Tibial artery (tissue), 4 donors: ENCODE data around the gene THRB.

ENCODE experiments used
- DNase-seq, 2 donors: peaks; one replicate each; pipeline ENCODE4 v3.0.0-alpha.2; 2019
- H3K27ac ChIP-seq, 2 donors: fragments of 200-600 bp; sonication (generic) in 1 of 2; 1 replicate in 1 of 2; 2 replicates in 1 of 2; pipeline ENCODE4 v1.5.1; 2018 to 2019; ENCODE audit warnings: mild to moderate bottlenecking in 1 of 2
- H3K27me3 ChIP-seq, 2 donors: fragments of 200-600 bp; sonication (generic) in 1 of 2; one replicate each; pipeline versions ENCODE4 v1.5.1 to v1.6.0; 2016 to 2019
- H3K36me3 ChIP-seq, 3 donors: fragments of 200-600 bp; sonication (generic) in 2 of 3; one replicate each; pipeline ENCODE4 v1.5.1; 2016 to 2019; ENCODE audit warnings: mild to moderate bottlenecking in 2 of 3
- H3K4me1 ChIP-seq, 4 donors: fragments of 200-600 bp; sonication (generic) in 2 of 4; 1 replicate in 3 of 4; 2 replicates in 1 of 4; pipeline ENCODE4 v1.5.1; 2016 to 2019
- H3K4me3 ChIP-seq, 2 donors: fragments of 200-600 bp; sonication (generic) in 1 of 2; 1 replicate in 1 of 2; 2 replicates in 1 of 2; pipeline ENCODE4 v1.5.1; 2018 to 2019; ENCODE audit warnings: mild to moderate bottlenecking in 2 of 2
- H3K9me3 ChIP-seq, 3 donors: fragments of 200-600 bp; sonication (generic) in 1 of 3; one replicate each; pipeline ENCODE4 v1.5.1; 2016 to 2019
- intact Hi-C: fragments of 100-400 bp; cut with DNase I; formaldehyde crosslinking; loops from one replicate; pipeline ENCODE4 v1.15.0; 2023; ENCODE audit warnings: low total_unique reads
- TF ChIP-seq, protein P1 (sequence below), 2 experiments: fragments of 200-600 bp in 1 of 2; fragments of 450-650 bp in 1 of 2; IDR thresholded peaks; one replicate each; pipeline ENCODE4 v1.5.1; 2017 to 2019; ENCODE audit warnings: antibody characterized with exemption in 2 of 2, mild to moderate bottlenecking in 1 of 2, moderate library complexity in 1 of 2

THRB gene

DNA sequence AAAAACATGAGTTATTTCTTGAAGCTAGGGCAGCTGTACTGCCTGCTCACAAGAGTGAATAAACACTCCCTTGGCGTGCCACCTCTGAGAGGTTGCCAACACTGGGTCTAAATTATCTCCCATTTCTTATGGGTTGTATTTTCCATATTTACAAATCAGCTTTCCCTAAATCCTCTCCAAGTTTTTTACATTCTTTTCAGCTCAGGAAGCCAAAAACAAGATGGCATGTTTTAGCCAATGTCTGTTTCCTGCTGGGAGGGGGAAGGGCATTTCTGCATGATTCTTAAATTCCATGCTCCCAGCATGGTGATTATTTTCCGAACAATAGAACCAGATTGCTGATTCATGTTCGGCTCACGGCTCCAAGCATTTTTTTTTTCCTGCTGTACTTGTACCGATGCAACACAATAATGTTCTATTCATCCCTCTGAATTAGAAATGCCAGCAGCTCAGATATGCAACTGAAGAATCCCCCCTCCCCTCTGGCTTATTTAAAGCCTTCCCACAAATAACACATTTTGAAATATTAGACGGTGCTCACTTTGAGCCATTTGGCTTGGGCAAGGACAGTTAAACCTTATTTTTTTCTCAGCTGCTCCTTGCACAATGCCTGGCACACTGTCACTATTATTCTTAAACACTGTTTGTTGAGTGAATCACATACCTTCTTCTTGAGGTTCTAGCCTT lies 252.5 kb downstream of the THRB start:
- DNase-seq: no peak
- TF ChIP-seq, protein P1, sequence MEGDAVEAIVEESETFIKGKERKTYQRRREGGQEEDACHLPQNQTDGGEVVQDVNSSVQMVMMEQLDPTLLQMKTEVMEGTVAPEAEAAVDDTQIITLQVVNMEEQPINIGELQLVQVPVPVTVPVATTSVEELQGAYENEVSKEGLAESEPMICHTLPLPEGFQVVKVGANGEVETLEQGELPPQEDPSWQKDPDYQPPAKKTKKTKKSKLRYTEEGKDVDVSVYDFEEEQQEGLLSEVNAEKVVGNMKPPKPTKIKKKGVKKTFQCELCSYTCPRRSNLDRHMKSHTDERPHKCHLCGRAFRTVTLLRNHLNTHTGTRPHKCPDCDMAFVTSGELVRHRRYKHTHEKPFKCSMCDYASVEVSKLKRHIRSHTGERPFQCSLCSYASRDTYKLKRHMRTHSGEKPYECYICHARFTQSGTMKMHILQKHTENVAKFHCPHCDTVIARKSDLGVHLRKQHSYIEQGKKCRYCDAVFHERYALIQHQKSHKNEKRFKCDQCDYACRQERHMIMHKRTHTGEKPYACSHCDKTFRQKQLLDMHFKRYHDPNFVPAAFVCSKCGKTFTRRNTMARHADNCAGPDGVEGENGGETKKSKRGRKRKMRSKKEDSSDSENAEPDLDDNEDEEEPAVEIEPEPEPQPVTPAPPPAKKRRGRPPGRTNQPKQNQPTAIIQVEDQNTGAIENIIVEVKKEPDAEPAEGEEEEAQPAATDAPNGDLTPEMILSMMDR (IDR thresholded peaks at IDR 0.05): no peak
- peak overlapping the region in 1 of 2 donors; percentile 28 for H3K27ac ChIP-seq
- peaks cover 0 to 50% (median 32%) of the 10 kb centered on the region in 4 donors for H3K4me1 ChIP-seq
- H3K27me3 ChIP-seq: no peaks in the 10 kb centered on the region
- H3K9me3 ChIP-seq: no peaks in the 10 kb centered on the region
- H3K36me3 ChIP-seq: no peaks in the 10 kb centered on the region
- intact Hi-C loops: no loop called here
- H3K4me3 ChIP-seq: no peak overlapping the region

DNA sequence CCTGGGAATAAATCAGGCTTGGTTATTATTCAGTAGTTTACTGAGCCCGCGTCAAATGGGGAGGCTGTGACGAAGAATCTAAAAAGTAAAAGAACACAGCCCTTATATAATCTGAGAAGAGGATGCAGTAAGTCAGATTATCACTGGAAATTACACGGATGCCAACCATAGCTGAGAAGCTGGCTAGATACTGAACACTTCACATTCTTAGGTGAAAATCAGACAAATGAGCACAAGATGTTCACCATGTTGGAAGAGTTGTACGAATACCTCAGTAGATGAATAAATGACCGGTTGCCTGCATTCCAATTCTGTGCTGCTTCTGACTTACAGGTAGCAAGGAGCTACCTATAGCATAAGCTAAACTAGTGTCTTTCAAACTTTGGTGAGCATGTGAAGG lies 254.3 kb downstream of the THRB start:
- peak overlapping the region in 1 of 2 donors; percentile 66 for H3K27ac ChIP-seq
- H3K4me3 ChIP-seq: no peak overlapping the region
- H3K9me3 ChIP-seq: no peaks in the 10 kb centered on the region
- intact Hi-C loops: no loop called here
- H3K36me3 ChIP-seq: no peaks in the 10 kb centered on the region
- H3K4me1 ChIP-seq: peaks cover 0 to 64% (median 42%) of the 10 kb centered on the region in 4 donors
- H3K27me3 ChIP-seq: no peaks in the 10 kb centered on the region
- TF ChIP-seq, protein P1 (IDR thresholded peaks at IDR 0.05): no peak
- no peak for DNase-seq

DNA sequence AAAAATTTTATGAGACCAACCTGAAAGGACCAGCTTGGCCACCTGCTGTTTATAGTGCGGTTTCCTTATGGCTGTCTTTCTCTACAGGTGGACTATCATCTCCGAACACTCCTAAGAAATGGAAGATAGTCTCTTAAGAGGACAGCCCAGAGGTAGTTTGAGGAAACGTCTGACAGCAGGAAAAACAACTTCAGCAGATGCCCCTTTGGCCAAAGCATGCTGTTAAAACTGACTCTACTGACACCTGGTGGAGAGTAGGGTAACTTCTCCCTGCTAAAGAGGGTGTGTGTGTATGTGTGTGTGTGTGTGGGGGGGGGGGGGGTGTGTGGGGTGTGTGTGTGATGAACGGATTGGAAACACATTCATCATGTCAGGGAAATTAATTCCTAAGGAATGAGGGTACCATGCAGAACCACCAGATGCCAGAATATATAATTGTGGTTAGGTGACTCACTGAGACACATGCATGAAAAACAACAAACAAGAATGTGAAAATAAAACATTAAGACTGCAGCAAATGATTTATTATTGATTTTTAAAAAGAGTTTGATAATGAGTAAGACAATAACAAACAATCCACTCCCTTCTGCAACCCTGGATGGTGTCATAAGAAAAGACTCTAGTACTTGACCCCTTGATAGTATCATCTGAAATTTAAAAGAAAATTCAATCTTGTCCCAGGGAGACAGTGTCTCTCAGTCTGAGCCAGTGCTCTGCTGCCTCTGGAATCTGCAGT lies 256.5 kb downstream of the THRB start:
- no peaks in the 10 kb centered on the region for H3K9me3 ChIP-seq
- peaks cover 0 to 60% (median 44%) of the 10 kb centered on the region in 4 donors for H3K4me1 ChIP-seq
- no peak for DNase-seq
- H3K36me3 ChIP-seq: peaks cover 0 to 4% (median 0%) of the 10 kb centered on the region in 3 donors
- peak overlapping the region; percentile 66 to 74 for H3K27ac ChIP-seq
- intact Hi-C loops: loop anchor here (5.0 to 10.0 kb wide), 2 partner anchors 241 to 343 kb away; no protein-coding TSS in a partner anchor
- no peak overlapping the region for H3K4me3 ChIP-seq
- no peaks in the 10 kb centered on the region for H3K27me3 ChIP-seq
- TF ChIP-seq, protein P1 (IDR thresholded peaks at IDR 0.05): peak; percentile 57 to 76

DNA sequence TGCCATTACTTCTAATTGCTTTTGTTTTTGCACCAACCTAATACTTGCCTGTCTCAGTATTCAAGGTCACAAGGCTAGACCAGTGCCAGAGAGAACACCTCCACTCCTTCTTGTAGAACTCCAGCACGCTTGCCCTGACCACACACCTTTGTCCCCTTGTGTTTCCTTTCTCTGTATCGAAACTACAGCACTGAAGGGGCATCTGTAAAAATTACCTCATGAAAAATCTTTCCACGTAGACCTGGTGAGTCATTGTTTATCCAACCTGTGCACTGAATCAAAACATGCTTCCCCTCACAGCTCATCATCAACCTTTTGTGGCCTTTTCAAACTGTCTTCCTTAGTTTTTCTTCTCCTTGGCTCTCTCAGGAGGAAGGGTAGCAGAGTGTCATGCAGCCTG lies 259.5 kb downstream of the THRB start:
- DNase-seq: no peak
- Histone ChIP-seq H3K27me3 (no peaks in the 10 kb centered on the region), H3K27ac (no peak overlapping the region), H3K36me3 (peaks cover 0 to 4% (median 0%) of the 10 kb centered on the region in 3 donors), H3K4me1 (peaks cover 0 to 48% (median 29%) of the 10 kb centered on the region in 4 donors), H3K4me3 (no peak overlapping the region), H3K9me3 (no peaks in the 10 kb centered on the region)
- intact Hi-C loops: loop anchor here (5.0 to 10.0 kb wide), 2 partner anchors 238 to 340 kb away; no protein-coding TSS in a partner anchor
- TF ChIP-seq, protein P1 (IDR thresholded peaks at IDR 0.05): no peak

DNA sequence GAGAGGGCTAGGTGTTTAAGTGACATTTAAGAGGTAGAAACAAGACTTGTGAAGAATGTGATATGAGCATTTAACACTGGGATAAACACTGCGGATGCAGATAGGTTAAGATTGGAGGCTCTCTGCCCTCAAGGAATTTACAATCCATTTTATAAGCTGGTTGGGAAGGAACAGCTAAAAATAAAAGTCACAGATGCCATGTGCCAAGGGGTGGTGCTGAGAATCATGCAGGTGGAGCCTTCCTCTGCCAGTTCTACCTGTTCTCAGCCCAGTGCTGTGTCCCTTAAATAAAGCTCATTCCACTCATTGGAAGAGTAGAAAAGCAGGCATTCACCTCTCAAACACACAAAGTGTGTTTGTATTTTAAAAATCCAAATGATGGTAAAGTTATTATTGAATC lies 261.9 kb downstream of the THRB start:
- Histone ChIP-seq H3K4me3 (no peak overlapping the region), H3K36me3 (peaks cover 0 to 4% (median 3%) of the 10 kb centered on the region in 3 donors), H3K27me3 (no peaks in the 10 kb centered on the region), H3K9me3 (no peaks in the 10 kb centered on the region), H3K4me1 (peaks cover 0 to 40% (median 18%) of the 10 kb centered on the region in 4 donors), H3K27ac (no peak overlapping the region)
- TF ChIP-seq, protein P1 (IDR thresholded peaks at IDR 0.05): no peak
- no peak for DNase-seq
- intact Hi-C loops: loop anchor here (10.0 kb wide), 1 partner anchor 338 kb away; no protein-coding TSS in a partner anchor
